IPS DF 6.9 (cell line): Measurements from ENCODE around the gene RPAP2.

ENCODE experiments used
- DNase-seq: peaks from one replicate; pipeline ENCODE4 v3.0.0-alpha.2; 2013; ENCODE audit warnings: low read depth, low spot score
- H3K27ac ChIP-seq: one replicate; pipeline ENCODE4 v1.5.1; 2013; ENCODE audit warnings: low read length, control low read depth
- H3K27me3 ChIP-seq: 2 replicates; pipeline ENCODE4 v1.6.1; 2013; ENCODE audit warnings: mild to moderate bottlenecking, low read length; ENCODE audit not compliant: control insufficient read depth, insufficient read depth
- H3K36me3 ChIP-seq: 2 replicates; pipeline ENCODE4 v1.6.1; 2013; ENCODE audit warnings: low read length; ENCODE audit not compliant: control insufficient read depth, insufficient read depth
- H3K4me1 ChIP-seq: 2 replicates; pipeline ENCODE4 v1.6.1; 2013; ENCODE audit warnings: low read length; ENCODE audit not compliant: control insufficient read depth, insufficient read depth
- H3K4me3 ChIP-seq: 2 replicates; pipeline ENCODE4 v1.5.1; 2013; ENCODE audit warnings: mild to moderate bottlenecking, low read length
- H3K9me3 ChIP-seq: 2 replicates; pipeline ENCODE4 v1.6.1; 2013; ENCODE audit warnings: low read length, inconsistent platforms; ENCODE audit not compliant: control insufficient read depth, insufficient read depth
- WGBS: extraction: QIAGEN DNeasy Blood & Tissue Kit; methylation state at CpG from one replicate; pipeline ENCODE4 v1.1.7; 2013; ENCODE audit warnings: mixed read lengths, missing lambda C conversion rate; ENCODE audit not compliant: insufficient read length, insufficient coverage; 5-methylcytosine and 5-hydroxymethylcytosine counted together

Gene RPAP2

GRCh38 chr1:92444351-92444750, 145.5 kb downstream of the RPAP2 start:
- WGBS, result no CpG with 5 or more reads among the region's 1 CpG
- peaks cover 2% of the 10 kb centered on the region; the same call in 1 of the 2 replicates for H3K4me1 ChIP-seq
- no peak overlapping the region for H3K27ac ChIP-seq
- DNase-seq, result no peak
- no peaks in the 10 kb centered on the region for H3K9me3 ChIP-seq
- H3K4me3 ChIP-seq, result no peak overlapping the region
- H3K36me3 ChIP-seq, result no peaks in the 10 kb centered on the region
- H3K27me3 ChIP-seq, result no peaks in the 10 kb centered on the region

DNA sequence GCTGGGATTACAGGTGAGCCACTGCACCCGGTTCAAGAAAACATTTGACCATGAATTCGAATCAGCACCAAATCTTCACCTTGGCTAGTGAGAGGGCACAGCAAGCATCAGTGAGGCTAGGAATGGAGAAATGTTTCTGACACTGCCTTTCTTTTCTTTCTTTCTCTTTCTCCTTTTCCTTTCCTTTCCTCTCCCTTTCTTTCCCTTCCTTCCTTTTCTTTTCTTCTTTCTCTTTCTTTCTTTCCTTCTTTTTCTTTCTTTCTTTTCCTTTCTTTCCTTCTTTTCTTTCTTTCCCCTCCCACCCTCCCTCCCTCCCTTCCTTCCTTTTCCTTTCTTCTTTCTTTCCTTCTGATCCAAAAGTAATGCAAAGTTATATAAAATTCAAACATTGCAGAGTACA, 147.0 kb downstream of the RPAP2 start:
- H3K27ac ChIP-seq, result no peak overlapping the region
- peaks cover 2% of the 10 kb centered on the region; the same call in 1 of the 2 replicates for H3K4me1 ChIP-seq
- no CpG with 5 or more reads among the region's 2 CpGs for WGBS
- H3K4me3 ChIP-seq, result no peak overlapping the region
- H3K27me3 ChIP-seq, result no peaks in the 10 kb centered on the region
- no peak for DNase-seq
- no peaks in the 10 kb centered on the region for H3K36me3 ChIP-seq
- no peaks in the 10 kb centered on the region for H3K9me3 ChIP-seq

GRCh38 chr1:92446546-92446945, 147.7 kb downstream of the RPAP2 start:
- DNase-seq, result no peak
- Histone ChIP-seq H3K27ac (no peak overlapping the region), H3K27me3 (no peaks in the 10 kb centered on the region), H3K4me1 (peaks cover 2% of the 10 kb centered on the region; the same call in 1 of the 2 replicates), H3K36me3 (no peaks in the 10 kb centered on the region), H3K9me3 (no peaks in the 10 kb centered on the region), H3K4me3 (no peak overlapping the region)
- WGBS, result no CpG with 5 or more reads among the region's 2 CpGs

- H3K4me3 ChIP-seq, result no peak overlapping the region
Measured at GRCh38 chr1:92447033-92447681, 148.3 kb downstream of the RPAP2 start.

DNA sequence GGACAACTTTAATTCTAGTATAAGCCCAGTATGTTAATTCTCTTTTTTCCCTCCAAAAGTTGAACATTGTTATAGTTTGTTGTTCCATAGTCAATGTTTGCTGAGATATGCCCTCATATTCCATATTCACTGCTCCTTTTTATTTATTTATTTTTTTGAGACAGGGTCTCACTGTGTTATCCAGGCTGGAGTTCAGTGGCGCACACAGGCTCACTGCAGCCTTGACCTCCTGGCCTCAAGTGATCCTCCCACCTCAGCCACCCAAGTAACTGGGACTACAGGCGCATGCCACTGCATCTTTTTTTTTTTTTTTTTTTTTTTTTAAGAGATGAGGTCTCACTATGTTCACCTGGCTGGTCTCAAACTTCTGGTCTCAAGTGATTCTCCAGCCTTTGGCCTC, 149.1 kb downstream of the RPAP2 start:
- H3K27ac ChIP-seq, result no peak overlapping the region
- no peaks in the 10 kb centered on the region for H3K4me1 ChIP-seq
- no peaks in the 10 kb centered on the region for H3K27me3 ChIP-seq
- WGBS, result no CpG with 5 or more reads among the region's 2 CpGs
- H3K36me3 ChIP-seq, result no peaks in the 10 kb centered on the region
- H3K4me3 ChIP-seq, result no peak overlapping the region
- DNase-seq, result no peak
- no peaks in the 10 kb centered on the region for H3K9me3 ChIP-seq

More at GRCh38 chr1:92447033-92447681, 148.3 kb downstream of the RPAP2 start:
- Histone ChIP-seq H3K27me3 (no peaks in the 10 kb centered on the region), H3K4me1 (no peaks in the 10 kb centered on the region), H3K27ac (no peak overlapping the region), H3K9me3 (no peaks in the 10 kb centered on the region), H3K36me3 (no peaks in the 10 kb centered on the region)
- WGBS, result no CpG with 5 or more reads among the region's 3 CpGs
- no peak for DNase-seq
